PC-9 (cell line): ENCODE results near the gene ANKRD11. TPM values are rescaled to one million over a fixed set of nuclear protein-coding genes. Genes with fewer than 3 reads are reported as not detected.

Experiments used
- BruUV-seq: library from RNA; stranded (reverse); fragments of 400-500 nt; replicated peaks from 2 replicates; lab custom pipeline; 2021; lab: Mats Ljungman, UMichigan
- CTCF ChIA-PET: fragments of 300-600 bp; sonication (Branson Sonifier 250); formaldehyde crosslinking; loops from one replicate; lab custom pipeline; 2022; ENCODE audit warnings: antibody characterized with exemption; lab: Charles Lee
- POLR2A ChIA-PET: fragments of 300-600 bp; sonication (Branson Sonifier 250); formaldehyde crosslinking; loops from one replicate; lab custom pipeline; 2022; ENCODE audit warnings: antibody characterized with exemption; ENCODE audit not compliant: unreplicated experiment; lab: Charles Lee
- DNase-seq, 2 experiments: peaks; one replicate each; pipeline versions ENCODE4 v3.0.0 to v3.0.0-alpha.2; 2015 to 2022; ENCODE audit warnings: mixed read lengths in 1 of 2
- H2AFZ ChIP-seq: fragments of 200-600 bp; sonication (generic); 2 replicates; pipeline ENCODE4 v1.8.1; 2017; ENCODE audit warnings: antibody characterized with exemption
- H3F3A ChIP-seq: fragments of 200-600 bp; sonication (generic); 2 replicates; pipeline ENCODE4 v1.8.1; 2017; ENCODE audit warnings: antibody characterized with exemption, mild to moderate bottlenecking, low read depth; ENCODE audit not compliant: insufficient read depth
- H3K27ac ChIP-seq: fragments of 200-600 bp; sonication (generic); 2 replicates; pipeline ENCODE4 v1.6.1; 2016; ENCODE audit warnings: mixed run types
- H3K27me3 ChIP-seq: fragments of 200-600 bp; sonication (generic); 2 replicates; pipeline ENCODE4 v1.6.1; 2016; ENCODE audit warnings: low read depth, mixed run types; ENCODE audit not compliant: insufficient read depth
- H3K36me3 ChIP-seq: fragments of 200-600 bp; sonication (generic); 2 replicates; pipeline ENCODE4 v1.6.1; 2016; ENCODE audit warnings: low read depth, mixed run types
- H3K4me1 ChIP-seq: fragments of 200-600 bp; sonication (generic); replicated peaks from 2 replicates; pipeline ENCODE4 v1.6.1; 2016; ENCODE audit warnings: mixed run types; ENCODE audit not compliant: insufficient read depth
- H3K4me2 ChIP-seq: fragments of 200-600 bp; sonication (generic); 2 replicates; pipeline ENCODE4 v1.6.1; 2017; ENCODE audit warnings: mixed run types
- H3K4me3 ChIP-seq: fragments of 200-600 bp; sonication (generic); 2 replicates; pipeline ENCODE4 v1.6.1; 2016; ENCODE audit warnings: mixed run types
- H3K79me2 ChIP-seq: fragments of 200-600 bp; sonication (generic); 2 replicates; pipeline ENCODE4 v1.6.1; 2017; ENCODE audit warnings: low read depth, mixed run types
- H3K9me2 ChIP-seq: fragments of 200-600 bp; sonication (generic); 2 replicates; pipeline ENCODE4 v1.8.1; 2017; ENCODE audit warnings: mild to moderate bottlenecking; ENCODE audit not compliant: insufficient read depth
- H3K9me3 ChIP-seq: fragments of 200-600 bp; sonication (generic); 2 replicates; pipeline ENCODE4 v1.8.1; 2016; ENCODE audit warnings: low read depth; ENCODE audit not compliant: insufficient read depth
- H4K20me1 ChIP-seq: fragments of 200-600 bp; sonication (generic); 2 replicates; pipeline ENCODE4 v1.8.1; 2017; ENCODE audit not compliant: insufficient read depth
- CTCF ChIP-seq: fragments of 200-600 bp; sonication (generic); conservative IDR thresholded peaks from 2 replicates; pipeline ENCODE4 v1.6.1; 2017; ENCODE audit warnings: mixed run types, antibody characterized with exemption, mild to moderate bottlenecking, moderate library complexity
- EZH2 ChIP-seq: fragments of 200-600 bp; sonication (generic); IDR thresholded peaks from 2 replicates; pipeline ENCODE4 v1.8.0; 2017; ENCODE audit warnings: antibody characterized with exemption, low read depth
- intact Hi-C: fragments of 100-400 bp; cut with micrococcal nuclease; formaldehyde crosslinking; loops from one replicate; pipeline ENCODE4 v1.10.0; 2022; ENCODE audit not compliant: unreplicated experiment
- total RNA-seq: library from RNA; stranded (reverse); gene quantifications from 2 replicates; pipeline ENCODE4 v1.2.3, GENCODE V29; 2021

The ANKRD11 gene
- total RNA-seq, 1 experiment from 2014 or later = 220 TPM

- ChIA-PET CTCF (no interaction called here), POLR2A (no interaction called here)
- Histone ChIP-seq H3F3A (peaks cover 70% of the 10 kb centered on the region), H3K27me3 (no peaks in the 10 kb centered on the region), H3K9me3 (no peaks in the 10 kb centered on the region), H3K4me3 (no peak overlapping the region), H3K27ac (no peak overlapping the region), H4K20me1 (peaks cover 93% of the 10 kb centered on the region), H3K9me2 (no peaks in the 10 kb centered on the region), H3K79me2 (peaks cover 95% of the 10 kb centered on the region), H3K4me1 (no peaks in the 10 kb centered on the region), H3K4me2 (no peak overlapping the region), H3K36me3 (peaks cover 27% of the 10 kb centered on the region; the same call in 1 of the 2 replicates), H2AFZ (no peak overlapping the region)
- DNase-seq = no peak
- intact Hi-C loops = no loop called here
- no TSS peak for BruUV-seq
- TF ChIP-seq CTCF (no peak), EZH2 (no peak)
Measured at GRCh38 chr16:89420204-89420603, 70.2 kb downstream of the ANKRD11 start.

GRCh38 chr16:89418352-89418751 lies 72.0 kb downstream of the ANKRD11 start:
- H3K4me3 ChIP-seq = no peak overlapping the region

GRCh38 chr16:89417352-89417751 lies 73.0 kb downstream of the ANKRD11 start:
- peaks cover 93% of the 10 kb centered on the region for H4K20me1 ChIP-seq
- no peak for TF ChIP-seq EZH2
- TF ChIP-seq CTCF = no peak
- no peak overlapping the region for H3K27ac ChIP-seq
- no peaks in the 10 kb centered on the region for H3K27me3 ChIP-seq
- peaks cover 27% of the 10 kb centered on the region; the same call in 1 of the 2 replicates for H3K36me3 ChIP-seq
- ChIA-PET CTCF (no interaction called here), POLR2A (no interaction called here)
- no TSS peak for BruUV-seq
- H3F3A ChIP-seq = peaks cover 70% of the 10 kb centered on the region
- H3K4me3 ChIP-seq = no peak overlapping the region
- H3K4me1 ChIP-seq = no peaks in the 10 kb centered on the region
- H3K9me2 ChIP-seq = no peaks in the 10 kb centered on the region
- H3K4me2 ChIP-seq = no peak overlapping the region
- intact Hi-C loops = no loop called here
- DNase-seq = no peak
- peaks cover 95% of the 10 kb centered on the region for H3K79me2 ChIP-seq
- no peaks in the 10 kb centered on the region for H3K9me3 ChIP-seq
- H2AFZ ChIP-seq = no peak overlapping the region

More at GRCh38 chr16:89418352-89418751, 72.0 kb downstream of the ANKRD11 start:
- Histone ChIP-seq H4K20me1 (peaks cover 93% of the 10 kb centered on the region), H3K4me2 (no peak overlapping the region), H3K27me3 (no peaks in the 10 kb centered on the region), H3K9me2 (no peaks in the 10 kb centered on the region), H3K79me2 (peaks cover 95% of the 10 kb centered on the region), H3K4me1 (no peaks in the 10 kb centered on the region), H3K27ac (no peak overlapping the region), H2AFZ (no peak overlapping the region), H3K36me3 (peaks cover 27% of the 10 kb centered on the region; the same call in 1 of the 2 replicates), H3F3A (peaks cover 70% of the 10 kb centered on the region), H3K9me3 (no peaks in the 10 kb centered on the region)
- ChIA-PET POLR2A (interaction anchor here (0.6 kb wide), 1 partner anchor 683 kb away, joined by 12 read pairs; no protein-coding TSS in a partner anchor), CTCF (interaction anchor here (0.6 kb wide), 1 partner anchor 86 kb away, joined by 3 read pairs; no protein-coding TSS in a partner anchor)
- DNase-seq = no peak
- TF ChIP-seq EZH2 (no peak), CTCF (no peak)
- BruUV-seq = no TSS peak
- intact Hi-C loops = no loop called here
